ENCODE results near the gene SENP3. TPM values are rescaled to one million over a fixed set of nuclear protein-coding genes. Genes with fewer than 3 reads are reported as not detected.
A peak's percentile ranks its signal among the peaks of the same experiment; 100 is the strongest.

SENP3 gene
- total RNA-seq, 4 donors from 2014 or later, result 62.4 to 73.3 (median 66.3) TPM

GRCh38 chr17:7586673-7587419, 25.1 kb downstream of the SENP3 start:
- no peak for TF ChIP-seq POLR2A (IDR thresholded peaks at IDR 0.05)
- TF ChIP-seq, protein P1, sequence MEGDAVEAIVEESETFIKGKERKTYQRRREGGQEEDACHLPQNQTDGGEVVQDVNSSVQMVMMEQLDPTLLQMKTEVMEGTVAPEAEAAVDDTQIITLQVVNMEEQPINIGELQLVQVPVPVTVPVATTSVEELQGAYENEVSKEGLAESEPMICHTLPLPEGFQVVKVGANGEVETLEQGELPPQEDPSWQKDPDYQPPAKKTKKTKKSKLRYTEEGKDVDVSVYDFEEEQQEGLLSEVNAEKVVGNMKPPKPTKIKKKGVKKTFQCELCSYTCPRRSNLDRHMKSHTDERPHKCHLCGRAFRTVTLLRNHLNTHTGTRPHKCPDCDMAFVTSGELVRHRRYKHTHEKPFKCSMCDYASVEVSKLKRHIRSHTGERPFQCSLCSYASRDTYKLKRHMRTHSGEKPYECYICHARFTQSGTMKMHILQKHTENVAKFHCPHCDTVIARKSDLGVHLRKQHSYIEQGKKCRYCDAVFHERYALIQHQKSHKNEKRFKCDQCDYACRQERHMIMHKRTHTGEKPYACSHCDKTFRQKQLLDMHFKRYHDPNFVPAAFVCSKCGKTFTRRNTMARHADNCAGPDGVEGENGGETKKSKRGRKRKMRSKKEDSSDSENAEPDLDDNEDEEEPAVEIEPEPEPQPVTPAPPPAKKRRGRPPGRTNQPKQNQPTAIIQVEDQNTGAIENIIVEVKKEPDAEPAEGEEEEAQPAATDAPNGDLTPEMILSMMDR (IDR thresholded peaks at IDR 0.05), result no peak
- H3K4me3 ChIP-seq (replicated peaks in 1 of 3), result no peak overlapping the region
- no peak for DNase-seq
- H3K27me3 ChIP-seq, result no peaks in the 10 kb centered on the region
- H3K9me3 ChIP-seq, result no peaks in the 10 kb centered on the region
- H3K36me3 ChIP-seq, result peaks cover 8 to 16% of the 10 kb centered on the region in 2 donors
- no peak overlapping the region for H3K27ac ChIP-seq
- peaks cover 30 to 40% of the 10 kb centered on the region in 2 donors for H3K4me1 ChIP-seq
- intact Hi-C loops (cut with DNase I), result no loop called here
- WGBS, 2 donors, result 83 to 88% methylated on average over 9 of the region's 9 CpGs

- WGBS, 2 donors, result 83 to 87% methylated on average over 12 of the region's 12 CpGs
- Histone ChIP-seq H3K4me1 (peaks cover 24 to 33% of the 10 kb centered on the region in 2 donors), H3K4me3 (replicated peaks in 1 of 3) (no peak overlapping the region), H3K9me3 (no peaks in the 10 kb centered on the region), H3K27ac (no peak overlapping the region), H3K27me3 (no peaks in the 10 kb centered on the region), H3K36me3 (peaks cover 16 to 24% of the 10 kb centered on the region in 2 donors)
- TF ChIP-seq POLR2A (IDR thresholded peaks at IDR 0.05), result no peak
- TF ChIP-seq, protein P1 (IDR thresholded peaks at IDR 0.05), result no peak
- intact Hi-C loops (cut with DNase I), result no loop called here
- no peak for DNase-seq
Observed at GRCh38 chr17:7587420-7588151, 25.9 kb downstream of the SENP3 start.

GRCh38 chr17:7588553-7589203, 27.0 kb downstream of the SENP3 start:
- DNase-seq, result no peak
- intact Hi-C loops (cut with DNase I), result no loop called here
- H3K36me3 ChIP-seq, result peaks cover 26 to 35% of the 10 kb centered on the region in 2 donors
- WGBS, 2 donors, result 67 to 86% methylated on average over 6 to 13 of the region's 30 CpGs
- H3K4me3 ChIP-seq (replicated peaks in 1 of 3), result peak overlapping the region in 1 of 3 donors; percentile 19
- TF ChIP-seq POLR2A (IDR thresholded peaks at IDR 0.05), result no peak
- TF ChIP-seq, protein P1 (IDR thresholded peaks at IDR 0.05), result no peak
- H3K27ac ChIP-seq, result peak overlapping the region in 2 of 3 donors; percentile 56 to 70
- H3K4me1 ChIP-seq, result peaks cover 16 to 26% of the 10 kb centered on the region in 2 donors
- H3K27me3 ChIP-seq, result no peaks in the 10 kb centered on the region
- H3K9me3 ChIP-seq, result no peaks in the 10 kb centered on the region

GRCh38 chr17:7589204-7589868, 27.6 kb downstream of the SENP3 start:
- H3K27me3 ChIP-seq, result no peaks in the 10 kb centered on the region
- intact Hi-C loops (cut with DNase I), result no loop called here
- WGBS, 2 donors, result 42 to 43% methylated on average over 11 to 12 of the region's 56 CpGs

More at GRCh38 chr17:7589204-7589868, 27.6 kb downstream of the SENP3 start:
- TF ChIP-seq, protein P1 (IDR thresholded peaks at IDR 0.05), result peak; percentile 73 to 89 (median 80)
- peak in 1 of 2 donors; percentile 20 for TF ChIP-seq POLR2A (IDR thresholded peaks at IDR 0.05)
- peaks cover 33 to 41% of the 10 kb centered on the region in 2 donors for H3K36me3 ChIP-seq
- peak overlapping the region in 2 of 3 donors; percentile 56 to 70 for H3K27ac ChIP-seq
- H3K4me3 ChIP-seq (replicated peaks in 1 of 3), result peak overlapping the region in 1 of 3 donors; percentile 19
- peak; percentile 89 to 91 for DNase-seq
- peaks cover 15 to 24% of the 10 kb centered on the region in 2 donors for H3K4me1 ChIP-seq
- H3K9me3 ChIP-seq, result no peaks in the 10 kb centered on the region
